COR-L47 (cell line): ENCODE results near the gene IGF2BP1.
"Not testable (repeated sequence)": the region's sequence is repeated elsewhere in the genome, so short reads cannot be mapped to it uniquely, and the experiment has no call there.

ENCODE experiments used
- DNase-seq: peaks from one replicate; lab custom pipeline; 2025; lab: John Stamatoyannopoulos, UW

The IGF2BP1 gene

GRCh38 chr17:48995974-48996721 lies 1.0 kb upstream of the IGF2BP1 start:
- DNase-seq, result no peak

DNA sequence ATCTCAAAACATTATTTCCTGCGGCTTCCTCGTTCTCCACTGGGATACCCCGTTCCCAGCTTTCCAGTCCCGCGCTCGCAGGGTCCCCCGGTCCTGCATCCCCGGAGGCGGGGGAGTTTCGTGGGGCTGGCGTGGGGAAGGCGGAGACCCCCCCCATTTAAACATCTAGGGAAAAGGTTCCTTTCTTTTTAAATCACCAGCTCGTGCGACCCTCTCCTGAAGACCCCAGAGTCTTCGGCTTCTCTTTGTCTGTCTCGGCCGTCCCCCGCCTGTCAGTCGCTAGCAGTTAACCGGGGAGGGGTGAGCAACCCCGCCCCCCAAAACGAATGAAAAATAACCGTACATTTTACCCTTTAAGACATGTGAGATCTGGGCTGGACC lies 473 bp upstream of the IGF2BP1 start:
- DNase-seq, result no peak

DNA sequence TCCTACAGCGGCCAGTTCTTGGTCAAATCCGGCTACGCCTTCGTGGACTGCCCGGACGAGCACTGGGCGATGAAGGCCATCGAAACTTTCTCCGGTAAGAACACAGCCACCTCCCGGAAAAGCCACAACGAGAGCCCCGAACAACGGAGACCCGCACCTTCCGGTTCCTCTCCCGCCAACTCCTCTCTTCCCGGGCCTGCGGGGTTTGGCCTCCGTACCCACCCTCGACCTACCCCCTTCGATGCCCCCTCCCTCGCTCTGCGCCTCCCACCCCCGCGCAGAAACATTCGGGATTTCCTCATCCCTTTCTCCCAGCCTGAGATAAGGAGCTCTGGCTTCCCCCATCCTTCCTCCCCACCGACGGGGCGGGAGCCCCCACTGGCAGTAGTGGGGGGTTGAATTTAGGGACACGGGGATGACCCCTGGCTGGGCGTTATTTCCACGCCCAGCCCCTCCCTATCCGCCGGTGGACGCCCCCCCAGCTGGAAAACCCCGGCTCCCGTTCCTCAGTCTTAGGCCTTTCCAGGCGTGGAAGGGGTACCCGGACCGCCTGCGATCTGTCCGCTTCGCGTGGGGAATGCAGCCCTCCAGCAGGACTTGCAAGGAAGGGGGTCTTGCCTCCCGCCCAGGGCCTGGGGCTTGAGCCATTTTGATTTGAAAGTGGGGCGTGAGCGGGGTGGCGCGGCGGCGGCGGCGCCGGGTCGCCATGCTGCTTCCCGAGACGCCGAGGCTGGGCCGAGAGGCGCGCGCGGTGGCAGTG lies 822 bp downstream of the IGF2BP1 start:
- no peak for DNase-seq

GRCh38 chr17:48998587-48999440 lies 1.6 kb downstream of the IGF2BP1 start:
- no peak for DNase-seq

DNA sequence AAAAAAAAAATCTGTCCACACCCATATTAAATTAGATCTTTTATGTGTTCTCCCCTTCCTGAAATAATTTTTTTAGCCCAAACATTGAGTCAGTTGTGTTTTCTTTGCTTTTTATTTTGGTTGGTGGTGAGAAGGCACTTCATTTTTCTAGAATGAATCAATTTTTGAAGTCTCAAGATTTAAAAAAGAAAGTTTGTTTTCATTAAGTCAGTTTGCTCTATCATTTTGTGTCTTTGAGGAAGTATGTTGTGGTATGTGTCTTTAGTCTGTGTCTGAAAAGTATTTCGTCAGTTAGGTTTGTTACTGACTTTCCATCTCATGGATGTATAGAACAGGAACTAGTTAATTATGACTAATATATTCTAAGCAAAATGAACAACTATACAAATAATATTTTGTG lies 3.8 kb downstream of the IGF2BP1 start:
- no peak for DNase-seq

- DNase-seq, result no peak
These were observed 4.5 kb downstream of the IGF2BP1 start for GRCh38 chr17:49001671-49002070.

- no peak for DNase-seq
These were observed 5.1 kb downstream of the IGF2BP1 start for GRCh38 chr17:49002331-49002730.

GRCh38 chr17:49002766-49003165 lies 5.6 kb downstream of the IGF2BP1 start:
- no peak for DNase-seq

DNA sequence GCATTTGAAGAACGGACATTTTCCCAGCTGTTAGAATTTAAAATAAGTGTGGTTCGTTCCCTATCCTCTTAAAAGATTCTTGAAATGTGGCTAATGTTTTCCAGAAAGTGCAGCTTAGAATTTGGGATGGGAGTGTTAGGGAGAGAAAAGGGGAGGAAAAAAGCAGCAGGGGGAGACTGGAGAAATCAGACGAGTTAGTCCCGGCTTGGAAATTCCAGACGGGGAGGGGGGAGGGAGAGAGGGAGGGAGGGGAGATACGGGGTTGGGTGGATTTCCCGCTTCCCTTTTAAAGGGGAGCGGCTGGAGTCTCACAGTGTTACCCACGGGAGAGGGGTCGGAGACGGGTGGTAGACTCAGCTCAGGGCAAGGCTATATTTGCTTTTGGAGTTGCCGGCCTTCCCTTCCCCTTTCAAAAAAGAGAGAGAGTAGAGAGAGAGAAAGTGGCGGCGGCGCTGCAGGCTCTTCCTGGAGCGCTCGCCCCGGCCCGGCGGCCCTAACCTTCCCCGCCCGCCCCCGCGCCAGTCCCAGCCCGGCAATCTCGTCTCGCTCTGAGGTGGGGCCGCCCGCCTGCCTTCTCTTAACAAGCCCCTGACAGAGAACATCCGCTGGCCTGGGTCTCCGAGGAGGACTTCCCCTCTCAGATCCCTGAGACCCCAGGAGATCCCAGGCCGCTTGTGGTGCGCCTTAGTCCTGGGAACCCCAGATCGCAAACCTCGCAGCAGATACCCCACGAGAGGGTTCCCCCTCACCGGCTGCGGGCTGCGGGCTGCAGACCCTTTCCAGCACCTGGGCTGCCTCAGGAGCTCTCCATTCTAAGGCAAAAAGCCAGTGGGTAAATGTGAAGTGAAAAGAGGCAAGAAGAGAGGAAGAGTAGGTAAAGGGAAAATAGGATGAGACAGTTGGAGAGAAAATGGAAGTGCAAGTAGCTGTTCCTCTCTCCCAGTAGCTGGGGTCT lies 6.6 kb downstream of the IGF2BP1 start:
- DNase-seq, result no peak

DNA sequence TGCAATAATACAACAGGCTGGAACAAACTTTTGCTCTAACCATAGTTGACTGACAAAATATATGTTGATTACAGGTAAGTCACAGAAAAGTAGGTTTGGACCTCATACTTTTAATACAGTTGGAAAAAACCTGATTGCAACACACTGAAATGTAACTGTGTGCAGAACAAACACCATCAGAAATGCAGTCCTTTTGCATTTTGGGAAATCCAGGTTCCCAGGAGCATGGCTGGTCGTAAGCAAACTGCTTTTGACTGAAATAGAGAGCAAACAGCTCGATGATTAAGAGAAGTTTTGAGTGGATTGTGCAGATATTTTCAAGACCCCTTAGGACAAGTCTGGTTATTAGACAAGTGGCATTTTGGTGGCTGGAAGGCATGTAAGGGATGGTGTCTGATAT lies 8.0 kb downstream of the IGF2BP1 start:
- no peak for DNase-seq

DNA sequence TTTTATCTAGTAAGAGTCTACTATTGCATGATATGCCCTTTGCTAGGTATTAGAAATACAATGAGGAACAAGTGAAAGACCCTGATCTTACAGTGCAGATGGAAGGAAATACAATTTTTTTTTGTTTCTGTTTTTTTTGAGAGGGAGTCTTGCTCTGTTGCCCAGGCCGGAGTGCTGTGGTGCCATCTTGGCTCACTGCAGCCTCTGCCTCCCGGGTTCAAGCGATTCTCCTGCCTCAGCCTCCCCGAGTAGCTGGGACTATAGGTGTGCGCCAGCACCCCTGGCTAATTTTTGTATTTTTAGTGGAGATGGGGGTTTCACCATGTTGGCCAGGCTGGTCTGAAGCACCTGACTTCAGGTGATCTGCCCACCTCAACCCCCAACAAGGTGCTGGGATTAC lies 11.7 kb downstream of the IGF2BP1 start:
- DNase-seq, result not testable (repeated sequence)

GRCh38 chr17:49012769-49013255 lies 15.6 kb downstream of the IGF2BP1 start:
- no peak for DNase-seq

DNA sequence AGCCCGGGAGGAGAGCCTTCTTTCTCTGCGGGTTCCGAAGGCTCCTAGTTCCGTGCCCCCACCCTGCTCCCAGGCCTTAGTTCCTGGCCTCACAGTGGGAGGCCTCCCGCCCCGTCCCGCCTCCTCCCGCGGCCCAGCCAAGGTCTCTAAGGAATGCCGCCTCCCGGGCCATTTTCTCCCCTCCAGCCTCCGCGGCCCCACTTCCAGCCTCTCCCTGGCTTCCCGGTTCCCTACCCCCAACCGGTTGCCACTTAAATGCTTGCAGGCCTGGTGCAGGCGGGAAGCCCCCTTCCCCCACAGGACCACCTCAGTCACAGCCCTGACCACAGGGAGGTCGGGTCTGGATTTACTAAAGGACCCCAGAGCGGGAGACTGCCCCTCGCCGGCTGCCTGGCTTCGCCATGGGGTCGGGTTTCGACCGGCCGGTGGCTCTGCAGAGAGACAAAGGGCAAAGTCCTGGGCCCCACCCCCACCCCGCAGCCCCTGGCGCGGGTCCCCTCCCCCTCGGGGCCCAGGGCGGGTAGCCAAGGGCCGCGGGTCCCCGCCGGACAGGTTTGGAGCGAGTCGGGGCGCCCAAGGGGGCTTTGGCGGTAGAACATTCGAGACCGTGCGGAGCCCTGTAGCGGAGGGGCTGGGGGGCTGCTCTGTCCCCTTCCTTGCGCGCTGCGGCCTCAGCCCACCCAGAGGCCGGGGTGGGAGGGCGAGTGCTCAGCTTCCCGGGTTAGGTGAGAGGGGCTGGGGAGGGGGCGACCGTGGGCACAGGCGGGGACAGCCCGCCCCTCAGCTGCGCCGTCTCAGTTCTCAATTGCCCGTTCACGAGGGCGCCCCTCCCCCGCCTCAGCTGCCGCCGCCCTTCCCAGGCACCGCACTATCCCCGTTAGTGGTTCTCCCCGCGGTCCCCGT lies 16.4 kb downstream of the IGF2BP1 start:
- DNase-seq, result no peak

DNA sequence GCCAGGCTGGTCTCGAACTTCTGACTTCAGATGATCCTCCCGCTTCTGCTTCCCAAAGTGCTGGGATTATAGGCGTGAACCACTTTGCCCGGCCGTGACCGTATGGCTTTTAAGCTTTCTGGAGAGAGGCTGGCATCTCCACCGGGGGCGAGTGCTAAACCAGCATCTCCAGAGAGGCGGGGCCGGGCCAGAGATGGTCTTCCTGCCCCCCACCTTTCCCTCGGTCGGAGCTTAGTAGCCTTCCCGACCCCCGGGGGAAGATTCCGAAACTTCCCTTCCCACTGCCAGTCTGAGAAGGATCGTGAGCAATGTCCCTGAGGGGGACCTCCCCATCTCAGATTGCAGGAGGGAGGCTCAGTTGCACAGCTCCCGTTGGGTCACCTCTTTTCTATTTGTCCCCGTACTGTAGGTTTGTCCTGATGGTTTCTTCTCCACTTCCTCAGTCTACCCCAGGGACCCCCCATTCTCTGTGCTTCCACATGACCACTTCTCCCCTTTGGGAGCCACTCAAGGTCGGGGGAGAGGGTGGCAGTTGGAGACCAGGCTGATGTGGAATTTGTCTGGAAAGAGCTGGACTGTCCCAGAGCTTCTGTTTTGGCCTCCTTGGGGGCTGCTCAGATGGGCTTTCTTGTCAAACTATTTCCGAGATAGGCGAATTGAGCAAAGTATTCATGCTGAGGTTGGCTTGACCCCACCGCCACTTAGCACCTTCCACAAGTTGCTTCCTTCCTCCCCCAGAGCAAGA lies 18.2 kb downstream of the IGF2BP1 start:
- no peak for DNase-seq

- DNase-seq, result no peak
These were observed 19.0 kb downstream of the IGF2BP1 start for GRCh38 chr17:49015924-49016774.

DNA sequence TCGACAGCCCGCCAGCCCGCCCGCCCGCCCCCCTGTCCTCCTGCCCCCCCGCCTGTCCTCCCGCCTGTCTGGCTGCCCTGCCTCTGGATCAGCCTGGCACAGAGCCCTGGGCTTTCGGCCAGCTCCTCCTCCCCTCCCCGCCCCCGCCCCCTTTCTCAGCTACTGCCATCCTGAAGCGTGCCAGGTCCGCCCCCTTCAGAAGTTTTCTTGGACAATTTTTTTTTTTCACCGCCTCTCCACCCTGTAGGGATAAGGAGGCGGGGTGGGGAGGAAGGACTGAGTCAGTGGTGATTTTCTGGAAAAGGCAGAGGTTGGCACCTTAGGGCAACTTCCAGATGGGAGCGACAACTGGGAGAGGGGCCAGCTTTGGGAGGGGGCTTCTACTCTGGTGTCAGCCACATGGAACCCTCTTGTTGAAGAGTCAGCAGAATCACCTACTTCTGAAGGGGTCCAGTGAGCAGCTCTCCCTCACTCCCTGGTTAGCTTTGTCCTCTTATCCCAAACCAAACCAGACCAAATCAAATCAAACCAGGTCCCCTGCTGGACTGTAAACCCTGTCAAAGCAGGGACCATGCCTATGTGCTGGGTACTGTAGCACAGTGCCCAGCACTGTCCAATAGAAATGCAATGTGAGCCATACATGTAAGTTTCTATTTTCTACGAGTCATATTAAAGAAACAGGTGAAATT lies 19.7 kb downstream of the IGF2BP1 start:
- DNase-seq, result peak; percentile 55

DNA sequence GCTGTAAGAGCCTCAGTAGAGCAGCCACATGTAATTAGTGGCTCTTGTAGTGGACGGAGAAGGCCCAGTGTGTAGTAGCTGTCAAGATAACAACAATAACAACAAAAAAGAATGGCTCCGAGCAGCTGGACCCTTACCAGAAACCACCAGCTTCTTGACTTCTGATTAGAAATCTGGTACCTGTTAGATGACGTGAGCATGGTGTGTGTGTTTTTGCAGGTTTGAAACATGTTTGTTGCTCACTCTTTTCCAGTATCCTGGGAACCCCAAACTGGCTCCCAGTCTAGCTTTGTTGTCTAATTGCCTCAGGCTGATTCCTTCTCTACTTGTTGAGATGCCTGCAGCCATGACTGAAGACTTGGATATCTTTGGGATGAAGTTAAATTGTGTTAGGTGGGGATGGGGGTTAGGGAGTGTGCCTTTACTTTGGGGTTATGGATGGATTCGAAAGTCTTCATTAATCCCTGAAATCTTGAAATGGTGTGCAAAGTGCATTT lies 21.0 kb downstream of the IGF2BP1 start:
- DNase-seq, result no peak

DNA sequence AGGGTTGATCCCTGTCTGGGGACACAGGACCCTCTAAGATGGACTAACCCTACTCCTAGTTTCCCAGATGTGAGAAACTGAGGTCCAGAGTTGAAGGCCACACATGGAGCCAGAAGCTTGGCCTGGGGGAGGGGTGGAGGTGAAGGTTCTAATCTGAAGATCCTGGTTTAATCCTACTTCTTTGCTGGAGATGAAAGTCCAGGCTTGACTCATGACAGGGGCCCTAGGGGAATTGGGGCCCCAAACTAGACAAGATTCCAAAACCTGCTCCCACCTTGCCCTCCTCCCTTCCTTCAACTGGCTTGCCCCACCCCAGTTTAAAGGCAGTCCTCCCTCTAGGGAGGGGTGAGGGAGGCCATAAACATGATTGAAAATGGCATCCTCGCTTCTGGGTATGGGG lies 21.6 kb downstream of the IGF2BP1 start:
- no peak for DNase-seq
